HG02973 (cell line): ENCODE results near the gene FBXL7.

Experiments
- ATAC-seq: cut with Tn5 transposase; IDR thresholded peaks from one replicate; pipeline ENCODE4 v1.9.1; 2021; ENCODE audit warnings: moderate library complexity; ENCODE audit not compliant: unreplicated experiment

Gene FBXL7

DNA sequence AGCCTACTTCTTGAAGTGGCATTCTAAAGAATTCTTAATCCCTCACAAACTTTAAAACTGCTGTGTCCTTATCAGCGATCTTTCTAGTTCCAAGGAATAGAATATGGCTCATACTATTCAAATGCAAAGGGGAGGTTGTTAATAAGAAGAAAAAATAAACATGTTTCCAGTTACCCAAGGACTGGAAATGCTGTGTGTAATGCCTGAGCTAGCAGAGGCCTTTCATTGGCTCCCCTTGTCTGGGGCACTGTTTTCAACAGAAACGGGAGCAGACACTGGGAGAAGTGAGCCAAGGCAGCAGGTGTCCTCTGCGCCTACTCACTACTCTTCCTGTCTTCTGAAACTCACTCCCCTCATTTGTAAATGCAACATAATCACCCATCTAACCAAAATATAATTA lies 426.6 kb downstream of the FBXL7 start:
- no peak for ATAC-seq

GRCh38 chr5:15927710-15928380 lies 427.9 kb downstream of the FBXL7 start:
- no peak for ATAC-seq

DNA sequence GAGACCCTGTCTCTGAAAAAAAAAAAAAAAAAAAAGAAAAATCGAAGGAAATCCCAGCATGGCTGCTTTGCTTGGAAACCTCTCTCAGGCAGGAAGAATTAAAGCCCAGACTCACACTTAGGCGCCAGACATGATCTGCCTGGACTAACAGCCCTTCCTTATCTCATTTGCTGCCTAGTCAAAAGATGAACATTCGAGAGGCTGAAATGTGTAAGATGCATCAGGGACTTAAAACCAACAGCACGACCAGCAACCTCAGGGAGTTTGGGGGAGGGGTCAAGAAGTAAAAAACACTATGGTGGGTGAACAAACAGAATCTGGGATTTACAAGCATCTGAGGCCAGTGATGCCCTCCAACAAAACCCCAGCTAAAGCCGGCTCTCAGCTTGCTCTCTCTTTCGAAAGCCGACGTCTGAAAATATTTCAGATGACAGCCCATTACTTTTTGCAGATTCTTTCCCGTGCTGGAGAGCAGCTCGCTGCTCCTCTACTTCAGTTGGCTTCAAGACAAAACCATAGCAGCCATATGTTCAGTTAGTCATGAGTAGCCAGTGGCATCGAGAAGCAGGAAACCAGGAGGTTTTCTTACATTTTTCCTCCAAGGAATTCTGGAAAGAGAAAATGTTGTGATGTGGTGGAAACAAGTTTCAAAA lies 429.8 kb downstream of the FBXL7 start:
- ATAC-seq = no peak

GRCh38 chr5:15932066-15932465 lies 432.1 kb downstream of the FBXL7 start:
- no peak for ATAC-seq

DNA sequence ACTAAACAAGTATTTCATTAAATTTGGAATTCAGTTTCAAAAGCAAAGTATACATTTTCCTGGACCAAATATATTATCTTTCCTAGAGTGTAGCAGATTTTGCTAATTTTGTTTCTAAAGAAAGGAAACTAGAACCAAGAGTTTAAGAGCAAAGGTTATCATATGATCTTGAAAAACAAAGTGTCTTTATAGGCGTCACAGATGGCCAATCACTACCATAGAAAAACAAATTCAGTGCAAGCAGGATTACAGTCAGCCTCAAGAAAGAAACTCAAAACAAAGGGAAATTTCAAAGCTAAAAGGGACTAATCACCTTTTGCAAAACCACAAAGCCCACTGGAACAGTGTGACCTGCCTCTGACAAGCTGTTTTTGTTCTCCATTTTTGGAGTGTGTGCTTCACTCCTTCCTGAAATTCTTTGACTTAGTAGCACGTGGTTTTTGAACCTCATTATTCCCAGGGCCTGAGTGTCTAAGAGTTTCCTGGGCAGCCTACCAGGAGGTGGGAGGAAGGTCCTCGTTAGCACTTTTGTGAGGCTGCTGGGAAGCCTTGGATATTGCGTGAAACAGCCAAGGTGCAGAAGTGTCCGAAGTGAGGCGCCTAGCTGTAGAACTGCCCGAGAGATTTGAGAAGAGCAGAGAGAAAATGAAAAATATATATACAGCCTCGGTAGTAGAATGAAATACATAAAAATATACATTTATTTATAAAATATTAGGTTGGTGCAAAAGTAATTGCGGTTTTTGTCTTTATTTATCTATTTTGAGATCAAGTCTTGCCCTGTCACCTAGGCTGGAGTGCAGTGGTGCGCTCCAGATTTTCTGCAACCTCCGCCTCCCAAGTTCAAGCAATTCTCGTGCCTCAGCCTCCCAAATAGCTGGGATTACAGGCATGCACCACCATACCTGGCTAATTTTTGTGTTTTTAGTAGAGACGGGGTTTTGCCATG lies 433.6 kb downstream of the FBXL7 start:
- no peak for ATAC-seq

DNA sequence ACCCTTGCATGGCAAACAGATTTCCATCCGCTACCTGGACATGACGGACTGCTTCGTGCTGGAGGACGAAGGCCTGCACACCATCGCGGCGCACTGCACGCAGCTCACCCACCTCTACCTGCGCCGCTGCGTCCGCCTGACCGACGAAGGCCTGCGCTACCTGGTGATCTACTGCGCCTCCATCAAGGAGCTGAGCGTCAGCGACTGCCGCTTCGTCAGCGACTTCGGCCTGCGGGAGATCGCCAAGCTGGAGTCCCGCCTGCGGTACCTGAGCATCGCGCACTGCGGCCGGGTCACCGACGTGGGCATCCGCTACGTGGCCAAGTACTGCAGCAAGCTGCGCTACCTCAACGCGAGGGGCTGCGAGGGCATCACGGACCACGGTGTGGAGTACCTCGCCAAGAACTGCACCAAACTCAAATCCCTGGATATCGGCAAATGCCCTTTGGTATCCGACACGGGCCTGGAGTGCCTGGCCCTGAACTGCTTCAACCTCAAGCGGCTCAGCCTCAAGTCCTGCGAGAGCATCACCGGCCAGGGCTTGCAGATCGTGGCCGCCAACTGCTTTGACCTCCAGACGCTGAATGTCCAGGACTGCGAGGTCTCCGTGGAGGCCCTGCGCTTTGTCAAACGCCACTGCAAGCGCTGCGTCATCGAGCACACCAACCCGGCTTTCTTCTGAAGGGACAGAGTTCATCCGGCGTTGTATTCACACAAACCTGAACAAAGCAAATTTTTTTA lies 436.7 kb downstream of the FBXL7 start:
- no peak for ATAC-seq

DNA sequence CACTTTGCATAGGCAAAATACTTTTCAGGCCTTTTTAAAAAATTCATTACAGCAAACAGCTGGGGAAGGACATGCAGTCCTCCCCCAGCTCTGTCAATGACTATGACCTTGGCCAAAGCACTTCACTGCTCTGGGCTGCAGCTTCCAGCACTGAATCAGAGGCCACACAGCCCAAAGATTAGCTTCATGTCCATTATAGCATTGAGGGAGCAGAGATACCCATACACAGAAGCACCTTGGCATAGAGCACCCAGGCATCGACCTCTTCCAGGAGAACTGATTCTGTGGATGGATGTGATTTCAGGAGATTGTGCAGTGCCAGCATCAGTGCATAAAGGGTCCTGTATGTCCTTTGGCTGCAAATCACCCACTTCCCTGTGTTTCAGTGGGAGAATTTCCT lies 437.7 kb downstream of the FBXL7 start:
- no peak for ATAC-seq

GRCh38 chr5:15938186-15938585 lies 438.2 kb downstream of the FBXL7 start:
- no peak for ATAC-seq

- no peak for ATAC-seq
Measured at GRCh38 chr5:15938961-15939360, 439.0 kb downstream of the FBXL7 start.

GRCh38 chr5:15940905-15941304 lies 440.9 kb downstream of the FBXL7 start:
- ATAC-seq = no peak

DNA sequence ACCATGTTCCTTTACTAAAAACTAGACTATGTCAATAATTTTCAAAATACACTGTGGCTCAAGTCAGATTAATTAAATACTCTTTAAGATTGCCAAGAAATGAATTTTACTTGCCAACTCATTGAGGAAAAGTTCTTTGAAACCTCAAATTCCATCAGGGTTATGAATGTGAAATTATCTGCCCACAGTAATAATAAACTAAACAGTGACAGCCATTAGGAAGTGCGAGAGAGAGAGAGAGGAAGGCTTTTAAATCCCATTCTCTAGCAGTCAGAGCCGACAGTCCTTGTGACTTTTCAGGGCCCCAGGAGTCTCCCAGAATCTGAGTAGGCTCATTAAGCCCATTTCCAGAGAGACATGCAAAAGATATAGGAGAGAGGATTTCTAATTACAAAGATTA lies 443.5 kb downstream of the FBXL7 start:
- no peak for ATAC-seq

- no peak for ATAC-seq
Measured at GRCh38 chr5:15946026-15946425, 446.0 kb downstream of the FBXL7 start.

- ATAC-seq = no peak
Measured at GRCh38 chr5:15948190-15948589, 448.2 kb downstream of the FBXL7 start.

- no peak for ATAC-seq
Measured at GRCh38 chr5:15951126-15951525, 451.1 kb downstream of the FBXL7 start.

GRCh38 chr5:15951550-15951949 lies 451.6 kb downstream of the FBXL7 start:
- no peak for ATAC-seq

GRCh38 chr5:15956622-15957021 lies 456.6 kb downstream of the FBXL7 start:
- ATAC-seq = no peak

- ATAC-seq = no peak
Measured at GRCh38 chr5:15957124-15957523, 457.1 kb downstream of the FBXL7 start.

GRCh38 chr5:15959370-15960164 lies 459.6 kb downstream of the FBXL7 start:
- no peak for ATAC-seq

GRCh38 chr5:15966066-15966640 lies 466.2 kb downstream of the FBXL7 start:
- ATAC-seq = no peak

- no peak for ATAC-seq
Measured at GRCh38 chr5:15966651-15967050, 466.7 kb downstream of the FBXL7 start.
